Mucosa of rectum (tissue), 2 donors: ENCODE measurements around the gene GPR3.

Experiments
- H3K27ac ChIP-seq, 2 donors: one replicate each; pipeline ENCODE4 v1.7.0; 2013; ENCODE audit warnings: inconsistent platforms in 2 of 2, low read depth in 2 of 2, low read length in 2 of 2
- H3K27me3 ChIP-seq, 2 donors: one replicate each; pipeline ENCODE4 v1.7.0; 2013; ENCODE audit warnings: low read length in 2 of 2; ENCODE audit not compliant: control insufficient read depth in 2 of 2, insufficient read depth in 2 of 2
- H3K36me3 ChIP-seq, 2 donors: one replicate each; pipeline ENCODE4 v1.7.0; 2013; ENCODE audit warnings: low read length in 2 of 2; ENCODE audit not compliant: control insufficient read depth in 2 of 2, insufficient read depth in 2 of 2
- H3K4me1 ChIP-seq, 2 donors: one replicate each; pipeline ENCODE4 v1.7.0; 2013; ENCODE audit warnings: low read length in 2 of 2, mild to moderate bottlenecking in 1 of 2; ENCODE audit not compliant: control insufficient read depth in 2 of 2, insufficient read depth in 2 of 2
- H3K4me3 ChIP-seq, 2 donors: one replicate each; pipeline ENCODE4 v1.7.0; 2013; ENCODE audit warnings: low read length in 2 of 2
- H3K9ac ChIP-seq, 2 donors: one replicate each; pipeline ENCODE4 v1.7.0; 2013; ENCODE audit warnings: low read length in 2 of 2, low read depth in 1 of 2, mild to moderate bottlenecking in 1 of 2
- H3K9me3 ChIP-seq, 2 donors: one replicate each; pipeline ENCODE4 v1.7.0; 2013; ENCODE audit warnings: low read length in 2 of 2; ENCODE audit not compliant: control insufficient read depth in 2 of 2
- donor health status: healthy.
- donor health status: Normal muscosa, but diverticular disease.

GPR3 gene

GRCh38 chr1:27393641-27394281 is 1.3 kb downstream of the GPR3 start:
- Histone ChIP-seq H3K9me3 (no peaks in the 10 kb centered on the region), H3K9ac (no peak overlapping the region), H3K4me3 (no peak overlapping the region), H3K27me3 (peaks cover 0 to 3% of the 10 kb centered on the region in 2 donors), H3K36me3 (no peaks in the 10 kb centered on the region), H3K4me1 (peaks cover 9 to 16% of the 10 kb centered on the region in 2 donors), H3K27ac (no peak overlapping the region)

DNA sequence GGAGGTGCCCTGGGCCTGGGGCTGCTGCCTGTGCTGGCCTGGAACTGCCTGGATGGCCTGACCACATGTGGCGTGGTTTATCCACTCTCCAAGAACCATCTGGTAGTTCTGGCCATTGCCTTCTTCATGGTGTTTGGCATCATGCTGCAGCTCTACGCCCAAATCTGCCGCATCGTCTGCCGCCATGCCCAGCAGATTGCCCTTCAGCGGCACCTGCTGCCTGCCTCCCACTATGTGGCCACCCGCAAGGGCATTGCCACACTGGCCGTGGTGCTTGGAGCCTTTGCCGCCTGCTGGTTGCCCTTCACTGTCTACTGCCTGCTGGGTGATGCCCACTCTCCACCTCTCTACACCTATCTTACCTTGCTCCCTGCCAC is 1.8 kb downstream of the GPR3 start:
- H3K27me3 ChIP-seq: peaks cover 0 to 3% of the 10 kb centered on the region in 2 donors
- H3K36me3 ChIP-seq: no peaks in the 10 kb centered on the region
- H3K9ac ChIP-seq: no peak overlapping the region
- no peaks in the 10 kb centered on the region for H3K9me3 ChIP-seq
- H3K27ac ChIP-seq: no peak overlapping the region
- no peak overlapping the region for H3K4me3 ChIP-seq
- peaks cover 9 to 20% of the 10 kb centered on the region in 2 donors for H3K4me1 ChIP-seq

DNA sequence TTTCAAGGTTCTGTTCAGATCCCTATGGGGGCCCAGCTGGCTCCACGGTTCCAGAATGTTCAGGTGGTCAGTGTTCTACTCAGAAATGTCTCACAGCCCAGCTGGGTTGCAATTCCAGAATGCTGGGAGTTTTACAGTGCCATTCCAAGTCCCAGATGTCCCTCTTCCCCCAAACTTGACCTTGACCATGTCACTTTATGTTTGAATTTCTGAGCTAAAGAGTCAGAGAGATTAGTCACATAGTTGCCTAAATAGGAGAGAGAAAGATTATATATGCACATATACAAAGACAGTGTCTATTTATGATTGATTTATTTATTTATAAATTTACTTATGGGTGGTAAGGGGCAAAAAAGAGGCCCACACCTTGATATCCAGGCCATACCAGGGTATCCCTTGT is 2.5 kb downstream of the GPR3 start:
- H3K9ac ChIP-seq: no peak overlapping the region
- H3K27ac ChIP-seq: no peak overlapping the region
- H3K27me3 ChIP-seq: peaks cover 0 to 3% of the 10 kb centered on the region in 2 donors
- peaks cover 9 to 20% of the 10 kb centered on the region in 2 donors for H3K4me1 ChIP-seq
- no peaks in the 10 kb centered on the region for H3K9me3 ChIP-seq
- H3K36me3 ChIP-seq: no peaks in the 10 kb centered on the region
- no peak overlapping the region for H3K4me3 ChIP-seq

DNA sequence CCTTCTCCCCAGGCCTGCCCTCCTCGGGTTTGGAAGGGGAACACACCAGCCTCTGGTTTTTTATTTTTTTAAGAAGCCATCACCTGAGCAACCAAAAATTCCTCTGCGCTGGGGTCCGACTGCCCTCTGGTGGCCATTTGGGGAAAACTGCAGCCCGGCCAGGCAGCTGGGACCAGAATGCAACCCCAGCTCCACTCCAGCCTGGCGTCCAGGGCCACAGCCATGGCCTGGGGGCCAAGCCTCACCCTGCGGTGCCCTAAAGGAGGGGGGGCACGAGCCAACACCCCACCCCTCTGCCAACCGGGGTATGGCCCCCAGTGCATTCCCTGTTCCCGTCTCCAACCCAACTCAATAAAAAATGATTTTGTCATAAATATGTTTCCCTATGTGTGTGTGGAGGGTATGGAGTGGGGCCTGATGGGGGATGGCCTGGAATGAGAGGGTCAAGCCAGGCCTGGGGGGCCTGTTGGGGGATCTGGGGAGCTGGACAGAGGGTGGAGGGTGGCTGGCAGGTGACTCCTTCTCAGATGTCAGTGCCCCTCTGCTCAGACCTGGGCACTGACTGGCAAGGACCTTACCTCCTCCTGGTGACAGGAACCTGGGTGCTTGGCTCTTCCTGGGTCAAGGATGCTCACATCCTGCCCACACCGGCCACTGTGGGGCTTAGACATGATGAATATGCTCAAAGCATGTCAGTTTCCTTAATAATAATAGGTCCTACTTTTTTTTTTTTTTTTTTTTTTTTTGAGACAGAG is 3.2 kb downstream of the GPR3 start:
- H3K27ac ChIP-seq: no peak overlapping the region
- H3K9ac ChIP-seq: no peak overlapping the region
- no peaks in the 10 kb centered on the region for H3K36me3 ChIP-seq
- peaks cover 0 to 3% of the 10 kb centered on the region in 2 donors for H3K27me3 ChIP-seq
- H3K4me1 ChIP-seq: peaks cover 9 to 20% of the 10 kb centered on the region in 2 donors
- no peak overlapping the region for H3K4me3 ChIP-seq
- no peaks in the 10 kb centered on the region for H3K9me3 ChIP-seq

GRCh38 chr1:27397110-27397509 is 4.7 kb downstream of the GPR3 start:
- no peaks in the 10 kb centered on the region for H3K27me3 ChIP-seq
- no peaks in the 10 kb centered on the region for H3K36me3 ChIP-seq
- no peak overlapping the region for H3K9ac ChIP-seq
- H3K4me3 ChIP-seq: no peak overlapping the region
- H3K4me1 ChIP-seq: peaks cover 1 to 15% of the 10 kb centered on the region in 2 donors
- H3K27ac ChIP-seq: no peak overlapping the region
- no peaks in the 10 kb centered on the region for H3K9me3 ChIP-seq

DNA sequence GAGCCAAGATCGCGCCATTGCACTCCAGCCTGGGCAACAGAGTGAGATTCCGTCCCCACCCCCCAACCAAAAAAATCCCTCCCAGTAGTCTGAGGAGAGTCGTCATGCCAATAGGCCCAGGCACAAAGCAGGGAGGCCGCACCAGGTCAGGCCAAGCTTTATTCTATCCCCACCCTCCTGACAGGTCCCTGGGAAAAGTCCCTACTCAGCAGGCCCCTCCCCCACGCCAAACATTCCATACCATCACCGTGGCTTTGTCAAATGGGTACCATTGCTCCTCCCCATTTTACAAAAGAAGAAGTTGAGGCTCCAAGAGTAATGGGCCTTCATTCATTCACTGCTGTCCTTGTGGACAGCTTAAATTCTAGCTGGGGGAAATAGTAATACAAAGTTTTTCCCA is 5.3 kb downstream of the GPR3 start:
- no peaks in the 10 kb centered on the region for H3K9me3 ChIP-seq
- H3K27me3 ChIP-seq: no peaks in the 10 kb centered on the region
- H3K4me1 ChIP-seq: peaks cover 7 to 19% of the 10 kb centered on the region in 2 donors
- no peak overlapping the region for H3K27ac ChIP-seq
- no peak overlapping the region for H3K9ac ChIP-seq
- no peak overlapping the region for H3K4me3 ChIP-seq
- H3K36me3 ChIP-seq: no peaks in the 10 kb centered on the region

GRCh38 chr1:27398405-27399149 is 6.2 kb downstream of the GPR3 start:
- H3K4me1 ChIP-seq: peaks cover 14 to 25% of the 10 kb centered on the region in 2 donors

GRCh38 chr1:27399251-27400025 is 7.0 kb downstream of the GPR3 start:
- Histone ChIP-seq H3K4me3 (no peak overlapping the region), H3K4me1 (peaks cover 17 to 28% of the 10 kb centered on the region in 2 donors), H3K36me3 (no peaks in the 10 kb centered on the region), H3K27me3 (no peaks in the 10 kb centered on the region), H3K9ac (no peak overlapping the region), H3K27ac (no peak overlapping the region), H3K9me3 (no peaks in the 10 kb centered on the region)

More at GRCh38 chr1:27398405-27399149, 6.2 kb downstream of the GPR3 start:
- H3K36me3 ChIP-seq: no peaks in the 10 kb centered on the region
- no peak overlapping the region for H3K27ac ChIP-seq
- H3K4me3 ChIP-seq: no peak overlapping the region
- no peak overlapping the region for H3K9ac ChIP-seq
- no peaks in the 10 kb centered on the region for H3K27me3 ChIP-seq
- H3K9me3 ChIP-seq: no peaks in the 10 kb centered on the region

GRCh38 chr1:27400082-27400962 is 7.9 kb downstream of the GPR3 start:
- Histone ChIP-seq H3K9ac (no peak overlapping the region), H3K27ac (no peak overlapping the region), H3K9me3 (no peaks in the 10 kb centered on the region), H3K4me1 (peaks cover 17 to 28% of the 10 kb centered on the region in 2 donors), H3K4me3 (no peak overlapping the region), H3K36me3 (peaks cover 4% of the 10 kb centered on the region in 2 donors), H3K27me3 (no peaks in the 10 kb centered on the region)
